ENCODE measurements around the gene MACC1.

- TF ChIP-seq EZH2 (IDR thresholded peaks at IDR 0.05; ENCODE audit: low read length) (no peak), CTCF (optimal IDR thresholded peaks at IDR 0.05 in 1 of 3, IDR thresholded peaks at IDR 0.05 in 1 of 3, conservative IDR thresholded peaks at IDR 0.05 in 1 of 3; ENCODE audit: extremely low read depth in 1 of 3, insufficient read depth in 2 of 3, low read length in 3 of 3) (no peak)
Measured at GRCh38 chr7:20244334-20245120, 27.3 kb upstream of the MACC1 start.

All from keratinocyte (primary cell).